GM21717 (cell line): ENCODE data around the gene MTHFD1.

ENCODE experiments used
- ATAC-seq: cut with Tn5 transposase; IDR thresholded peaks from one replicate; pipeline ENCODE4 v1.9.1; 2021; ENCODE audit warnings: mild to moderate bottlenecking, moderate library complexity; ENCODE audit not compliant: unreplicated experiment

Gene MTHFD1

DNA sequence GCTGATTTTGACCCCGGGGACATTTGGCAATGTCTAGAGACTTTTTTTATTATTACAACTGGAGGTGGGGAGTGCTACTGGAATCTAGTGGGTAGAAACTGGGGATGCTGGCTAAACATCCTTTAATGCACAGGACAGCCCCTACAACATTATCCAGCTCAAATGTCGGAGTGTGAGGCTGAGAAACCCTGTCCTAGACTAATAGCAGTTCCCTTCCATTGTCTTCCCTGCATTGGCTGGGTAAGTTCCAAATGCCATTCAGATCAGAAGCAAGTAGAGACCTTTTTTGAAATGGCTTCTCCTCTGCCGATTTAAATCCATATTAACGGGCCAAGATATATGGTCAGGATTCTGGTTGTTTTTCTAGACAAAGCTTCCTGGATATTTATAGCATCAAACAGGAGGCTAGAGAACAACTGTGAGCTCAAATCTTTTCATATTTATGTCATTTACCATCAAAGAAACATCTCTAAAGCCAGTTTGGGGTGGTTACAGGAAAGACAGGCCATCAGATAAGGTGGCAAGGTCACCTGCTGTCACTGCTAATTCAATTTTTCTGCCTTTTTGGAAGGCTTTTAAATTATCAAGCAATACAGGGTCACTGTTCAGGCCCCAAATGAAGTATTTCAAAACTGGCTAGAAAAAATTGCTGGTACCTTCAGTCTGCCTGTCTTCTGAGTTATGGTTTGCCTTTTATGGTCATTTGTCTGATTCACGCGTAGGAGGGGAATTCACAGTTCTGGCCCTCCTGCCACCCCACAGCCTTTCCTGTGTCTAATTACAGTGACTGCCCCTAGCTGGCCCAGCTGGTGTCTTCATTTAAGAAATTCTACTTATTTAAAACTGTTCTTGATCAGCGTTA is 57.1 kb downstream of the MTHFD1 start:
- ATAC-seq = peak; percentile 91

DNA sequence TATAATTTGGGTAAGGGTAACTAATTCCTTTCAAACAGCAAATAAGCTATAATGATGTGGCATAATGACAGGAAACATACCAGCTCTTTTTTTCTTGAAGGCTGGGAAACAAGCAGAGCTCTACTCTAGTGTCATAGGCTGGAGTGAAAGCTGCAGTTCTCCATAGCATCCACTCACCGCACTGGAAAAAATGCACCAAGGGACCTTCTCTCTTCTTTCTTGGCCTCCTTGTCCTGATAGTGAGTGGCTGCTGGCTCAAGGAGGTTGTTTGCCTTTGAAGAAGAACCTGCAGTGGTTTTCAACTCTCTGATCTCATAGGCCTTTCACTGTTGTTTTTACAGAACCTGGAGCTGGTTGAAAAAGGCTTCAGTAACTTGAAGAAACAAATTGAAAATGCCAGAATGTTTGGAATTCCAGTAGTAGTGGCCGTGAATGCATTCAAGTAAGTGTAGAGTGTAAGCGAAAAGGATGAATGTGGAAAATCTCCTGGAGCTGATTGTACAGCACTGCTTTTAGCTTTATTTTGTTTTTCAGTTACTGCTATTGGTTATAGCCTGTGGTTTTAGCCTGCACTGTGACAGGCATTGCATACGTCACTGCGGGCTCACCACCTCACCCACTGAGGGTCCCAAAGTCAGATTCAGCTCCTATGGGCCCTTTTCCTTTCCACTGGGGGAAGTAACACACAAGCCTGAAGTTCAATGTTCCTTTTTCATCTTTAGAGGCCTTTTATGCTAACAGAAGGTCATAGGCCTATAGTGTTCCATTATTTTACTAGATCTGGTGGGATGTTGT is 59.9 kb downstream of the MTHFD1 start:
- ATAC-seq = no peak

GRCh38 chr14:64450255-64450654 is 62.1 kb downstream of the MTHFD1 start:
- ATAC-seq = no peak

DNA sequence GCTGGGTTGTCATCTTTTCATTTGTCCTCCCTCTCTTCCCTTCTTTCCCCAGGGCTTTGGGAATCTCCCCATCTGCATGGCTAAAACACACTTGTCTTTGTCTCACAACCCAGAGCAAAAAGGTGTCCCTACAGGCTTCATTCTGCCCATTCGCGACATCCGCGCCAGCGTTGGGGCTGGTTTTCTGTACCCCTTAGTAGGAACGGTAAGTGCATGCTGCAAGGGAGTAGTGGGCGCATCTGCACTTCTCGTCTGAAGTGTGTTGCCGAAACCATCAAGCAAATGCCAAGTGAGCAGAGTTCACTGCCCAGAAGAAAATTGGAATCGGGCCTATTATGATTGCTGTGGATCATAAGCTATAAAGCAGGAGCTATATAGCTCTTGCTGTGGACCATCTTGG is 66.5 kb downstream of the MTHFD1 start:
- no peak for ATAC-seq

GRCh38 chr14:64459405-64460136 is 71.4 kb downstream of the MTHFD1 start:
- ATAC-seq = no peak

DNA sequence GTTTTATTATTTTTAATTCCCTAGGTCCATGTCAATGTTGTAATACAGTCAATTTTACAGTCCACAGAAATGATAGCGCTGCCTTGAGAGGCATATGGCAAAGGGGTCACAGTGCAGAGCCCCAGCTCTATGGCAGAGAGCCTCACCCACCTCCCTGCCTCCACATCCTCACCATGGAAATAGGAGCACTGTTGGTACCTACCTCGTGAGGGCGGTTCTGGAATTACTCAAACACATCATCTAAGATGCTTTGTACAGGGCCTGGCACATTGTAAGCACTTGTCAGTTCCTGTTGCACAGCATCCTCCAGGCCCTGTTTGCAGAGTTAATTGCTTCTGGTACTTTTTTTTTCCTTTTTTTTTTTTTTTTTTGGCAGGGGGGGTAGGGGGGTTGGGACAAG is 73.1 kb downstream of the MTHFD1 start:
- ATAC-seq = no peak

DNA sequence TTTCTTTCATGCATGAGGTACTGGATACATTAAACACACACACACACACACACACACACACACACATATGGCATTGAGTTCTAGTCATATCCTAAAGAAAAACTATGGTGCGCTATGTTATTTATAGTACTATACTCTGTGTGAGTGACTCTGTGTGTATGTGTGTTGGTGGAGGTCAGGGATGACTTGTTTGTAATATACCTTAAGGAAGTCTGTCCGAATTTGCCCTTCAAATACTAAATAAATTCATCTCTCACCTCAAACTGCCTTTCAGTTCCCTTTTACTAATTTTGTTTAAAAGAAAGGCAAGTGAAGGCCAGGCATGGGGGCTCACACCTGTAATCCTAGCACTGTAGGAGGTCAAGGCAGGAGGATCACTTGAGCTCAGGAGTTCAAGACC is 75.0 kb downstream of the MTHFD1 start:
- no peak for ATAC-seq

DNA sequence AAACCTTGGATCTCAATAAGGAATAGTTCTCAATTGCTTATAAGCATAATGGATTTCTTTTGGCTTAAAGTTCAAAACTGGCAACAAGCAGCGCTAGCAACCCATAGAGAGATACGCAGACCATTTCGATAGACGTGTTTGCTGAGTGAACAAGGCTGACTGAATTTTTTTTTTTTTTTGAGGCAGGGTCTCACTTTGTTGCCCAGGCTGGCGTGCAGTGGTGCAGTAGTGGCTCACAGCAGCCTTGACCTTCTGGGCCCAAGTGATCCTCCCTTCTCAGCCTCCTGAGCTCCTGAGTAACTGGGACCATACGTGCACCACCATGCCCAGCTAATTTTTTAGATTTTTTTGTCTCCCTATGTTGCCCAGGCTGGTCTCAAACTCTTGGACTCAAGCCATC is 75.7 kb downstream of the MTHFD1 start:
- no peak for ATAC-seq

GRCh38 chr14:64464651-64465050 is 76.5 kb downstream of the MTHFD1 start:
- peak; percentile 6 for ATAC-seq

GRCh38 chr14:64465191-64465822 is 77.2 kb downstream of the MTHFD1 start, which contains the start of gene AKAP5:
AKAP5 (plus strand) TSS chr14:64465499; CDS start chr14:64468395, 2,896 bp downstream.
- ATAC-seq = peak; percentile 49

- no peak for ATAC-seq
These were observed 77.8 kb downstream of the MTHFD1 start for GRCh38 chr14:64465831-64466554.

GRCh38 chr14:64467101-64467500 is 78.9 kb downstream of the MTHFD1 start:
- ATAC-seq = no peak

DNA sequence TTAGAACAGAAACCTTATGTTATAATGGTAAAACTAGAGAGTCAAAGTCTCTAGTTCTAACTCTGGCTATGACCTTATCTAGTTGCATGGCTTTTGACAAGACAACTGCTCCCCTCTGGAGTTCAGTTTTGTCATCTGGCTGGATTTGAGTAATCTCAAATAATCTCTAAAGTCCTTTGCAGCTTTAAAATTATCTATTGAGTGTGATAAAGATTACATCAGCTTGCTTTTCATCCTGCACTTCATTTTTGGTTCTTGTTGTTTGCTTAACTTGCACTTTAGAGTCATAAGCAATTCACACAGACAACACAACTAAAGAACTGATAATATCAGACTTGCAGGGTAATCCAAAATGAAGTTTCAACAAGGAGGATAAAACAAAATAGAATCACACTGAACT is 79.4 kb downstream of the MTHFD1 start:
- no peak for ATAC-seq

DNA sequence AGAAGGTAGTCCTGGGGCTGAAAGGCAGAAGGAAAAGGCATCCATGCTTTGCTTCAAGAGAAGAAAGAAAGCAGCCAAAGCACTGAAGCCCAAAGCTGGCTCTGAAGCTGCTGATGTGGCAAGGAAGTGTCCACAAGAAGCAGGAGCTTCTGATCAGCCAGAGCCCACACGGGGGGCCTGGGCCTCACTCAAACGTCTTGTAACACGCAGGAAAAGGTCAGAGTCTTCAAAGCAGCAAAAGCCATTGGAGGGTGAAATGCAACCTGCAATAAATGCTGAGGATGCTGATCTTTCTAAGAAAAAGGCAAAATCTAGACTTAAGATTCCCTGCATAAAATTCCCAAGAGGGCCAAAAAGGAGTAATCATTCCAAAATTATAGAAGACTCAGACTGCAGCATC is 80.3 kb downstream of the MTHFD1 start:
- ATAC-seq = no peak

DNA sequence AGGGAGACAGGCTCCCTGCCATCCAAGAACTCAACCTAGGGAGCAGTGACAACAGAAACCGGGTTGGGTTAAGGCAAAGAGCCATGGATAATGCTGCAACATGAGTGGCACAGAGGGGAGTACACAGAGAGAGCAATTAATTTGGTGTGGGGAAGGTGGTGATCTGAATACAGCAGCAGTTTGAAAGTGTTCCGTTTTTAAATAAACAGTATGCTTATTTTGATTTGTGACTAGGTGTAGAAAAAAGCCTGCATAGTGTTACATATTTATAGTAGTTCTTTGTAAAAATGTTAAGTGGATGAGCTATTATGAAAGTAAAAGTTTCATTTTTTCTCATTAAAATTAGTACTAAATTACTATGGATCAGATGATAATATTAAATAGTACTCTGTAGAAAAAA is 85.9 kb downstream of the MTHFD1 start:
- no peak for ATAC-seq

DNA sequence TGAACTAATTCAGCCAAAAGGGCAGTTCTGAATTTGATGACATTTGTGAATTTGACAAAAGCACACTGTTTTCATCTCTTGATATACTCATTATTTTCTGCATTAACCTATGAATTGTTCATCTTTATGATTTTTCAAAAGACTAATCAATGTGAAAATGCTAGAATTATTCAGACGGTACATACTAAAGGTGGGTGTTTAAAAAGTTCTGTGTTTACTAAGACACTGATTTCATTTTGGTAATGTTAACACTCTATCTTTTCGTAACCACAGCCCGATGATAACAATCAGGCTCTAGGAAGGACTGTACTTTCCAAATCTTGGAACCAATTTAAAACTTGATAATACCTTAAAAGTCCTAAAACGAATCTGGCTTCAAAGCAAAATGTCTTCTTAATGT is 86.5 kb downstream of the MTHFD1 start:
- ATAC-seq = no peak

DNA sequence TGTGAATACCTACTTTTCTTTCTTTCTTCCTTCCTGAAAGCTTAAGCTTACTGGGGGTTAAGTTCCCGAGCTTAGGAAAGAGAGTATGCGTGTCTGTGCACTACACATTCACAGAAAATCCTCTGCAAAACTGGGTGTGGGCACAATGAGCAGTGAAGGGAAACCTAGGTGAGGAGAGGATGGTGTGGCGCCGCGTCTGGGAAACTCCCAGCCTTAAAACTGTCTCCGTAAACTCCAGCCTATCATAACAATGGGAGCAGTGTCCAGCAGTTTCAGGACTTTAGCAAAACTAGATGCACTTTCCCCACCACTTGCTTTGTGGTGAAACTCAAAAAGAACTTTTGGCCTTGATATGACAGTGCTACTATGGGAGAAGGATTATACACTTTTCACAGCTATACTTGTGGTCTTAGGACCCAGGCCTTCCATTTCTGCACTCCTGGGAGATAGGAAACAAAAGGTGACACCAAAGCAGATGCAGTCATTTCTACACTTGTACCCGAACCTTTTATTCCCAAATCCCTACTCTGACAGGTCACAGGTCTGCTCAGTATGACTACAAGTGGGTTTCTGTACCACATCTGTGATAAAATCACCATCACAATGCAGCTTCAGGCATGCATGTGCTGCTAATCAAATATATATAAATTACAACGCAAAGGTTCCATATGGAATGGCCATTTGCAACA is 87.6 kb downstream of the MTHFD1 start:
- no peak for ATAC-seq

DNA sequence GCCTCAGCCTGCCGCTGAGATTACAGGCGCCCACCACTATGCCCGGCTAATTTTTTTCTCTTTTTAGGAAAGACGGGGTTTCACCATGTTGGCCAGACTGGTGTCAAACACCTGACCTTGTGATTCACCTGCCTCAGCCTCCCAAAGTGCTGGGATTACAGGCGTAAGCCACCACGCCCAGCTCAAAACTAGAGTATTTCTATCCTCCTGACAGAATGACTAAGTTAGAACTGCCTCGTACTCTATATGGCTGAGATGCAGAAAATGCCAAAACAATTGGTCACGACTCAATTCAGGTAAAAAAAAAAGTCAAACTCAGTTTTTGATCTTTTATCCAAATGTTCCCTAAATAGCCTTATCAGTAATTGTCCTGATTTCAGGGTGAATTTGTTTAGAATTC is 88.3 kb downstream of the MTHFD1 start:
- ATAC-seq = no peak

DNA sequence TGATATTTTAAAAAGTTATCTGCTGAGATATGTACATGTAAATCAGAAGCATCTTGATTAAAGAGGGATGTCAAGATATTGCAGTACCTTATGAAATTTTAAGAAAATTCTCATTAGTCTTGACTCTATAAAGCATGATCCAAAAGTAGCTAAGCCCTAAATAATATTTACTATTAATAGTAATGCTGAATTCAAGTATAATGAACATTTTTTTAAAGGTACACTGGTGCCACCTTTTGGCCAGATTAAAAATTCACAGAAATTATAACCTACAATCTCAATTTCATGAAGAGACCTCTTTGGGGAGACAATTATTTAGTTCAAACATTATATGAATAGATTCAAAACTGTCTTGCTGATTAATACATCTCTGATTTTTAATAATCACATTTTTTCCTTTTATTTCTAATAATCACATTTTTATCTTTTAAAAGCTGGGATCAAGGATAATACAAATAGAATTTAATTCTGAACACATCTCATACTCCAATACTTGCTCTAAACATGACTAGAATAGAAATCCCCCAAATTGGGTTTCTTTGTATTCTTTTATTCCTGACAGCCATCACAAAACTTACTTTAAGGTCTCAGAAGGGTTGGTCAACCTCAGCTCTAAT is 90.6 kb downstream of the MTHFD1 start:
- ATAC-seq = no peak
